Measurements from ENCODE around the gene KCNC1.

GRCh38 chr11:17686231-17686980, 48.2 kb upstream of the KCNC1 start:
- TF ChIP-seq, protein P1, sequence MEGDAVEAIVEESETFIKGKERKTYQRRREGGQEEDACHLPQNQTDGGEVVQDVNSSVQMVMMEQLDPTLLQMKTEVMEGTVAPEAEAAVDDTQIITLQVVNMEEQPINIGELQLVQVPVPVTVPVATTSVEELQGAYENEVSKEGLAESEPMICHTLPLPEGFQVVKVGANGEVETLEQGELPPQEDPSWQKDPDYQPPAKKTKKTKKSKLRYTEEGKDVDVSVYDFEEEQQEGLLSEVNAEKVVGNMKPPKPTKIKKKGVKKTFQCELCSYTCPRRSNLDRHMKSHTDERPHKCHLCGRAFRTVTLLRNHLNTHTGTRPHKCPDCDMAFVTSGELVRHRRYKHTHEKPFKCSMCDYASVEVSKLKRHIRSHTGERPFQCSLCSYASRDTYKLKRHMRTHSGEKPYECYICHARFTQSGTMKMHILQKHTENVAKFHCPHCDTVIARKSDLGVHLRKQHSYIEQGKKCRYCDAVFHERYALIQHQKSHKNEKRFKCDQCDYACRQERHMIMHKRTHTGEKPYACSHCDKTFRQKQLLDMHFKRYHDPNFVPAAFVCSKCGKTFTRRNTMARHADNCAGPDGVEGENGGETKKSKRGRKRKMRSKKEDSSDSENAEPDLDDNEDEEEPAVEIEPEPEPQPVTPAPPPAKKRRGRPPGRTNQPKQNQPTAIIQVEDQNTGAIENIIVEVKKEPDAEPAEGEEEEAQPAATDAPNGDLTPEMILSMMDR (IDR thresholded peaks at IDR 0.05) = no peak
- TF ChIP-seq POLR2A (IDR thresholded peaks at IDR 0.05; ENCODE audit: low read depth) = no peak
- no peak for TF ChIP-seq POLR2AphosphoS5 (IDR thresholded peaks at IDR 0.05)
- TF ChIP-seq EP300 (IDR thresholded peaks at IDR 0.05) = no peak

Measured in esophagus muscularis mucosa (tissue), 4 donors.